Measurements from ENCODE around the gene MRPS2.
"Not testable (repeated sequence)": the region's sequence is repeated elsewhere in the genome, so short reads cannot be mapped to it uniquely, and the experiment has no call there.

MRPS2 gene

DNA sequence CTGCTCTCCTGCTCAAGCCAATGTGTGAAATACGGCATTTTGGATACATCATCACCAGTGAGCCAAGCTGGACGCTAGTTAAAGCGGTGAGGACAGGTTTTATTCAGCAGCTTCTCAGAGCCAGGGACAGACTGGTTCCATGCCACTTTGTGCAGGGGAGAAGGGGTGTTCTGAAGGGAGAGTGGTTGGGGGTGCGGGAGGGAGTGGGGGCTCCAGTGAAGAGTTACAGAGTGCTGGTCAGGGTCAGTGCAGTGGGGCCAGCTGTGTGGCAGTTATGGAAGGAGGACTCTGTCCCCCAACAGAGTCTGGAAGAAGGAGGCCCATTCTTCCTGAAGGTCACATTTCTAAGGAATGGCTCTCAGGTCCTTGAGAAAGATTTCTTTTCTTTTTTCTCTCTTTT lies 34.3 kb downstream of the MRPS2 start:
- not testable (repeated sequence) for DNase-seq

GRCh38 chr9:135535631-135536030 lies 35.1 kb downstream of the MRPS2 start:
- DNase-seq, result not testable (repeated sequence)

DNA sequence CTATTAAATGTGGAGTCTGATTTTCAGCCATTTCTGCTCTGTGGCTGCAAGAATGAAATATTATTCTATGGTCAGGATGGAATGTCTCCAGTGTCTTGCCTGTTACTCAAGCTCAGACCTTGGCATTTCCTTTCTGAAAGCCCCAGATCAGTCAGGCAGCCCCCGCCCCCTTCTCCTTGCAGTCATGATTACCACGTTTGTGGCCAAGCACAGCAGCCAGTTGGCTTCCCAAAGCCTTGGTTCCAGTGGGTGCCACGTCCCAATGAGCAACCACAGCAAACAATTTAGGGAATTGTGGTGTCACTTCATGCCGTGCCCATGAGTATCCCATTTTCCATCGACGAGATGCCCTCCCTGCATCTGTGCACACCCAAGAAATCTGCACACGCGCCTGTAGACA lies 35.7 kb downstream of the MRPS2 start:
- DNase-seq, result no peak

DNA sequence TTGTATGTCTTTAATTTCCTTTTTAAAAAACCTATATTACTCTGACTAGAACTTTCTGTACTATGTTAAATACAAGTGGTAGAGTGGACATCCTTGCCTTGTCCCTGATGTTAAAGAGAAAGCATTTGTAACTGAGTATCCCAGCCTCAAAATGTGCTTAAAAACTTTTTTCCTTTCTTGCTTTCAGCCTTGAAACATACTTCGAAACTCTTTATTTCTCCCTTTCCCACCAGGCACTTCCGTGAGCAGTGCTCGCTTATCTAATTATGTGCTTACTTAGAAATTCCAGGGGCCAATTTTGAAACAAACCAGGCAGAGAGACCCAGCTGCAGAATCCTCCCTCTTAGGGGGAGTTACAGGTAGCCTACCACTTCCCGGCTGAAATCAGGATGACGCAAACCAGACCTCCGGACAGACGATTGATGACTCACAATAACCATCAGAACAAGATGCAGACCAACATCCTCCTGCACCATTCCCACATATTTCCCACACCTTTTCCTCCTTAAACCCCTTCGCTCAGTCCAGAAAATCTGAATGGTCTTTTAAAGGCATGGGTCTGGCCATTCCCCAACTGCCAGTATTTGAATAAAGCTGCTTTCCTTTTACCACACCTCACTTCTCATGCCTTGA lies 42.9 kb downstream of the MRPS2 start:
- DNase-seq, result not testable (repeated sequence)

DNA sequence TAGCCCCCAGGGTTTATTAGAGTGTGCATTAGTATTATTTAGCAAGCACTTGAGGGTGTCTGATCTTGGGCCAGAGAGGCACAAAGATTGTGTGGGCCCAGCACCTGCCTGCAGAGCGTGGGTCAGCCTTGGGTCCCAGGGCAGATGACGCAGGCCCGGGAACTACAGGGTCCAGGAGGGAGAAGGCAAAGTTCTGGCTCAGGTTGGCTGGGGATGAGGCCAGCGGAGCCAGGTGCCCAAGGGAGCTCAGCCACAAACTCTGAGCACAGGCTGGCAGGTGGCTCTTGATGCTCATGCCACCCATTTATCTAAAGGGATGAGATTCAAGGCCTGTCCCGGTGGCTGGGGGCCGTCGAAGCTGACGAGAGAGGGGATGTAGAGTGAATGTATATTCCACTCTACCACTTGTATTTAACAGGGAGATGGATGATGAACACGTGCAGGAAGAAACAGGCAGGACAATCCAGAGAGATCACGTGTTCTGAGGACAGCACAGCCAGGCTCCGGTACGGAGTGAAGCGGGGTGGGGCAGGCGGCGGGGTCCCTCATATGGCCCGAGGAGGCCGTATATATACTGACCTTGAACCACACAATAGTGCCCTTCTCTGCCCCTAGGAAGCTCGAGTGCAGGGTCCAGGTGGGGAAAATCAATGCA lies 44.6 kb downstream of the MRPS2 start:
- DNase-seq, result no peak

DNA sequence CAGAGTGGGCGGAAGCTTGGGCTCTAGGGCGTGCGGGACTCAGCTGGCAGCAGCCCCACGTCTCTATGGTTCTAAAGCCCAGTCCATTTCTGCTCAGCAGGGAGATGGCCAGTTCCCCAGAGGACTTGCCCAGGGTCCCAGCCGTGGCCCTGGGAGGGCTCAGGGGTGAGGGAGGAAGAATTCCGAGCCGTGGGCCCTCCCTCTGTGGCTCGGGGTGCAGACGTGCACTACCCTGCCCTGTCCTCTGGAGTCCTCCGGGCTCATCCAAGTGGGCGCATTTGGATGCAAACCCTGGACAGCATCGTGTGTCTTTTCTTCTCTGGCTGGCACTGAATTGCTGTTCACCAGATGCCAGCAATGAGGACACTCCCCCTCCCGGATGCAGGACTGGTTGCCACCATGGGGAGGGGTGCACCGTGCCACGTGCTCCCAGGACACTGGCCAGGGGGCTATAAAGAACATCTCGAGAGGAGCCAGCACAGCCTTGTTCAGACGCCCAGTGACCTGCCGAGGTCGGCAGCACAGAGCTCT lies 45.2 kb downstream of the MRPS2 start, which contains the start of gene OBP2A:
Gene OBP2A, plus strand, starts transcription at position 481 of the 531 bp plus-strand sequence. CDS start 55 bp downstream, outside the sequence.
- not testable (repeated sequence) for DNase-seq

DNA sequence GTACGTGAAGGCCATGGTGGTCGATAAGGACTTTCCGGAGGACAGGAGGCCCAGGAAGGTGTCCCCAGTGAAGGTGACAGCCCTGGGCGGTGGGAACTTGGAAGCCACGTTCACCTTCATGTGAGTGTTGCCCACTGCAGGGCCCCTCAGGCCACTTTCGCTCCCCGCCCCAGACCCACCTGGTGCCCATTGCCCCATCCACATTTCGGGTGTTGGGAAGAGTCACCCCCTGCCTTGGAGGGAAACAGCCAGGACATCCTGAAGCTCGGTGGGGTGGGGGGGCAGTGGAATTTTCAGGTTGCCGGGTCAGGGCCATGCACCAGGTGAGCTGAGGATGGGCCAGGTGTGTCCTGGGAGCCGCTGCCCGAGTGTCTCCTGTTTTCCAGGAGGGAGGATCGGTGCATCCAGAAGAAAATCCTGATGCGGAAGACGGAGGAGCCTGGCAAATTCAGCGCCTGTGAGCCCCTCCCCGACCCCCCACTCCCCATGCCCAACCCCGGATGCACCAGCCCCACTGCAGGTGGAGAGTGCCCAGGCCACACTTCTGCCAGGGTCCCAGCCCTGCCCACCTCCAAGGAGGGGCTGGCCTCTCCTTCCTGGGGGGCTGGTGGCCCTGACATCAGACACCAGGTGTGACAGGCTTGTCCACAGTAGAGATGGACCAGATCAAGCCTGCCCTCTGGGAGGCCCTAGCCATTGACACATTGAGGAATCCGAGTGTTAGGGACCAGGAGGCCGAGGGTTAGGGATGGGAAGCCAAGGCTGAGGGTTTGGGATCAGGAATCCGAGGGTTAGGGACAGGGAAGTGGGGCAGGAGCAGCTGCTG lies 46.5 kb downstream of the MRPS2 start:
- not testable (repeated sequence) for DNase-seq

GRCh38 chr9:135547756-135548736 lies 47.6 kb downstream of the MRPS2 start:
- no peak for DNase-seq

- DNase-seq, result not testable (repeated sequence)
Observed at GRCh38 chr9:135549478-135550343, 49.2 kb downstream of the MRPS2 start.

DNA sequence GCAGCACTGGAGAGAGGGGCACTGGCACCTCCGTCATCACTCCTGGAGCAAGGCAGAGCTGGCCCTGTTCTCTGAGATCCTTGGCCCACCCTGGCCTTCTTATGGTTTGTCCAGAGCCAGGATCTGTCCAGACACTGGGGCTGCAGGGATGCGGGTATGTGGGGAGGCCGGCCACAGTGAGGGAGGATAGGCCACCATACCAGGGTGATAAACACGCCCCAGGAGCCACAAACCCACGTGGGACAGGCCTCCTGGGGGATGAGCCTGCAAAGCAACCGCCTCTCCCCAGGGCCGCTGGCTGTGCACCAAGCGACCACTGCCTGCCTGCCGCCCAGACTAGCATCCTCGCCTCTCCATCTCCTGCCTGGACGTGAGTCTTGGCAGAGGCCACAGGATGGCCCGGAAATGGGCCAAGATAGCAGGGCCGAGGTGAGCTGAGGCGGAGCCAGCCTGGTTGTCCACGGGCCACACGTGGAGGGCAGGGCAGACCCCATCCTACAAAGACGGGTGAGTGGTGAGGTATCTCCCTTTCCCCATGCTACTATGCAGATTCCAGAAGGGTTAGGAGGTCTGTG lies 49.9 kb downstream of the MRPS2 start:
- no peak for DNase-seq

GRCh38 chr9:135551031-135551430 lies 50.5 kb downstream of the MRPS2 start:
- no peak for DNase-seq

- DNase-seq, result no peak
Observed at GRCh38 chr9:135551456-135551855, 51.0 kb downstream of the MRPS2 start.

- no peak for DNase-seq
Observed at GRCh38 chr9:135552021-135552697, 51.7 kb downstream of the MRPS2 start.

DNA sequence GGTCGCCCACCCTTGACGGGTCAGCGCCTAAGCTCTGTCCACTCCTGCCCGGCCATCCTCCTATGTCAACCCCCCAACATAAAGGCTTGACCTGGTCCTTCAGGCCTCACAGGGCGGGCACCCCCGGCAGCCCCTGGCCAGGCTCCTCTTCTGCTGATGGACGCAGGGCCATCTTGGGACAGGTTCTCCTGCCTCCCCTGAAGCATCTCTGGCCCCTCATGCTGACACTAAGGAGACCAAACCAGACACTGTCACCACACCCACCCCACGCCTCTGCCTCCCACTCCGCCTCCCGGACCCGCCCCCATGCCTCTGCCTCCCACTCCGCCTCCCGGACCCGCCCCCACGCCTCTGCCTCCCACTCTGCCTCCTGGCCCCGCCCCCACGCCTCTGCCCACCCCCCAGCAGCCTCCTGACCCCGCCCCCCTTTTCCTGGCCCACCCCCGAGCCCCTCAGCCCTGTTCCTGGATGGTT lies 52.3 kb downstream of the MRPS2 start:
- DNase-seq, result no peak

Data from NCI-H2171 (cell line).